HEK293 (cell line): ENCODE measurements around the gene GTPBP4.

ENCODE experiments used
- CTCF ChIA-PET: fragments of 350-600 bp; formaldehyde crosslinking; extraction: SDS; loops from one replicate; lab custom pipeline; 2021; ENCODE audit warnings: antibody characterized with exemption; lab: Yijun Ruan, JAX
- POLR2A ChIA-PET: fragments of 300-600 bp; formaldehyde crosslinking; extraction: SDS; loops from one replicate; lab custom pipeline; 2020; ENCODE audit warnings: antibody characterized with exemption, inconsistent platforms; lab: Yijun Ruan, JAX
- H3K27ac ChIP-seq: fragments of 200-500 bp; sonication (Bioruptor generic); 2 replicates; pipeline ENCODE4 v1.5.1; 2014; ENCODE audit warnings: low read depth, low read length, control low read depth, inconsistent platforms; ENCODE audit errors: extremely low read depth
- H3K36me3 ChIP-seq, 2 experiments: fragments of 200-500 bp in 1 of 2; sonication (Bioruptor generic) in 1 of 2; 1 replicate in 1 of 2; 2 replicates in 1 of 2; pipeline ENCODE4 v1.5.1; 2014 to 2017; ENCODE audit warnings: inconsistent platforms in 2 of 2, low read length in 2 of 2; ENCODE audit not compliant: control insufficient read depth in 2 of 2, insufficient read depth in 1 of 2
- H3K4me1 ChIP-seq: fragments of 200-500 bp; sonication (Bioruptor generic); 2 replicates; pipeline ENCODE4 v1.5.1; 2014; ENCODE audit warnings: mild to moderate bottlenecking, low read length, inconsistent platforms; ENCODE audit not compliant: control insufficient read depth, insufficient read depth
- H3K4me3 ChIP-seq: 2 replicates; pipeline ENCODE4 v1.5.1; 2011; ENCODE audit warnings: low read depth, mild to moderate bottlenecking, control low read depth, low read length, moderate library complexity
- H3K9me3 ChIP-seq: fragments of 200-500 bp; sonication (Bioruptor generic); 2 replicates; pipeline ENCODE4 v1.5.1; 2014; ENCODE audit warnings: low read depth, low read length, inconsistent platforms; ENCODE audit not compliant: control insufficient read depth, insufficient read depth
- BCL11A ChIP-seq: fragments of 450-650 bp; formaldehyde crosslinking; IDR thresholded peaks from 2 replicates; pipeline ENCODE4 v1.5.1; 2016; ENCODE audit warnings: low read depth, missing biosample characterization, missing genetic modification characterization
- GFI1B ChIP-seq: fragments of 450-650 bp; formaldehyde crosslinking; IDR thresholded peaks from 2 replicates; pipeline ENCODE4 v1.5.1; 2016; ENCODE audit warnings: missing biosample characterization, missing genetic modification characterization
- HOXA7 ChIP-seq: sonication (generic); formaldehyde crosslinking; IDR thresholded peaks from 2 replicates; pipeline ENCODE4 v1.8.1; 2022; ENCODE audit warnings: missing genetic modification reagents, borderline replicate concordance
- KLF10 ChIP-seq: fragments of 450-650 bp; IDR thresholded peaks from 2 replicates; pipeline ENCODE4 v1.5.1; 2018; ENCODE audit warnings: missing biosample characterization, mild to moderate bottlenecking, missing genetic modification characterization
- KLF16 ChIP-seq: fragments of 450-650 bp; formaldehyde crosslinking; IDR thresholded peaks from 2 replicates; pipeline ENCODE4 v1.5.1; 2017; ENCODE audit warnings: missing biosample characterization, missing genetic modification characterization
- KLF9 ChIP-seq: fragments of 450-650 bp; formaldehyde crosslinking; IDR thresholded peaks from 2 replicates; pipeline ENCODE4 v1.5.1; 2016; ENCODE audit warnings: missing biosample characterization, missing genetic modification characterization, low read depth
- RBAK ChIP-seq: fragments of 450-650 bp; formaldehyde crosslinking; IDR thresholded peaks from 2 replicates; pipeline ENCODE4 v1.5.1; 2016; ENCODE audit warnings: missing biosample characterization, missing genetic modification characterization
- YY1 ChIP-seq: fragments of 450-650 bp; formaldehyde crosslinking; IDR thresholded peaks from 2 replicates; pipeline ENCODE4 v1.5.1; 2018; ENCODE audit warnings: missing biosample characterization, missing genetic modification characterization
- ZNF114 ChIP-seq: fragments of 450-650 bp; formaldehyde crosslinking; IDR thresholded peaks from 2 replicates; pipeline ENCODE4 v1.5.0; 2017; ENCODE audit warnings: missing biosample characterization, missing genetic modification characterization
- ZNF155 ChIP-seq: fragments of 450-650 bp; formaldehyde crosslinking; IDR thresholded peaks from 2 replicates; pipeline ENCODE4 v1.5.1; 2016; ENCODE audit warnings: missing biosample characterization, missing genetic modification characterization
- ZNF239 ChIP-seq: fragments of 450-650 bp; formaldehyde crosslinking; IDR thresholded peaks from 2 replicates; pipeline ENCODE4 v1.5.1; 2016; ENCODE audit warnings: missing biosample characterization, missing genetic modification characterization
- ZNF24 ChIP-seq: fragments of 450-650 bp; formaldehyde crosslinking; IDR thresholded peaks from 2 replicates; pipeline ENCODE4 v1.5.1; 2016; ENCODE audit warnings: missing biosample characterization, missing genetic modification characterization
- ZNF335 ChIP-seq: fragments of 450-650 bp; formaldehyde crosslinking; conservative IDR thresholded peaks from 2 replicates; pipeline ENCODE4 v1.5.1; 2016; ENCODE audit warnings: missing biosample characterization, missing genetic modification characterization
- ZNF394 ChIP-seq: fragments of 450-650 bp; formaldehyde crosslinking; IDR thresholded peaks from 2 replicates; pipeline ENCODE4 v1.5.1; 2016; ENCODE audit warnings: missing biosample characterization, missing genetic modification characterization, mild to moderate bottlenecking, moderate library complexity, borderline replicate concordance
- ZNF549 ChIP-seq: fragments of 450-650 bp; IDR thresholded peaks from 2 replicates; pipeline ENCODE4 v1.5.1; 2018; ENCODE audit warnings: missing biosample characterization, missing genetic modification characterization, mild to moderate bottlenecking, inconsistent platforms, moderate library complexity
- ZNF560 ChIP-seq: fragments of 450-650 bp; formaldehyde crosslinking; IDR thresholded peaks from 2 replicates; pipeline ENCODE4 v1.5.1; 2017; ENCODE audit warnings: missing biosample characterization, missing genetic modification characterization, borderline replicate concordance
- ZNF777 ChIP-seq: fragments of 450-650 bp; formaldehyde crosslinking; IDR thresholded peaks from 2 replicates; pipeline ENCODE4 v1.5.1; 2017; ENCODE audit warnings: missing biosample characterization, missing genetic modification characterization, borderline replicate concordance
- ZNF837 ChIP-seq: fragments of 450-650 bp; formaldehyde crosslinking; IDR thresholded peaks from 2 replicates; pipeline ENCODE4 v1.5.1; 2016; ENCODE audit warnings: missing biosample characterization, missing genetic modification characterization
- ZSCAN16 ChIP-seq: fragments of 450-650 bp; formaldehyde crosslinking; IDR thresholded peaks from 2 replicates; pipeline ENCODE4 v1.5.1; 2016; ENCODE audit warnings: missing biosample characterization, missing genetic modification characterization
- TF ChIP-seq, protein P1 (sequence below): fragments of 450-650 bp; formaldehyde crosslinking; IDR thresholded peaks from 2 replicates; pipeline ENCODE4 v1.5.1; 2016; ENCODE audit warnings: missing biosample characterization, missing genetic modification characterization, low read depth
- TF ChIP-seq, protein P2 (sequence below): fragments of 450-650 bp; formaldehyde crosslinking; IDR thresholded peaks from 2 replicates; pipeline ENCODE4 v1.5.1; 2016; ENCODE audit warnings: missing biosample characterization, missing genetic modification characterization
- TF ChIP-seq, protein P3 (sequence below): fragments of 450-650 bp; formaldehyde crosslinking; IDR thresholded peaks from 2 replicates; pipeline ENCODE4 v1.5.1; 2017; ENCODE audit warnings: missing biosample characterization, missing genetic modification characterization
- TF ChIP-seq, protein P4 (sequence below): fragments of 450-650 bp; formaldehyde crosslinking; IDR thresholded peaks from 2 replicates; pipeline ENCODE4 v1.5.1; 2016; ENCODE audit warnings: missing biosample characterization, missing genetic modification characterization
- TF ChIP-seq, protein P5 (sequence below): sonication (generic); formaldehyde crosslinking; IDR thresholded peaks from 2 replicates; pipeline ENCODE4 v1.8.1; 2022; ENCODE audit warnings: mild to moderate bottlenecking, moderate library complexity, missing genetic modification reagents
- TF ChIP-seq, protein P6 (sequence below): fragments of 450-650 bp; formaldehyde crosslinking; IDR thresholded peaks from 2 replicates; pipeline ENCODE4 v1.5.0; 2017; ENCODE audit warnings: missing biosample characterization, missing genetic modification characterization, borderline replicate concordance

The GTPBP4 gene

DNA sequence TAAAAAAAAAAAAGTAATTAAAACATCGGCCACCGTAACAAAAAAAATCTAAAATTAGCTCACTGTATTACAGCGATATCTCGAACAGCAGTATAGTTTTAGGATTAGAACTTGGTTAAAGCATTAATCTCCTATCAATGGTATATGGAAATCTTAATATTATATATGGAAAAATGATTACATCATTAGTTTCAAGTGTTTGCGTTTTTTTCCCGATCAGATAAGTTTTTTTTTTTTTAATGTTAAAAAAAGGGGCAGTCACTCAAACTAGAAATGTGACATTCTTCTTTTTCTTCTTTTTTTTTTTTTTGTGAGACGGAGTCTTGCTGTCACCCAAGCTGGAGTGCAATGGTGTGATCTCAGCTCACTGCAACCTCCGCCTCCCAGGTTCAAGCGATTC is 53.3 kb downstream of the GTPBP4 start:
- H3K9me3 ChIP-seq: no peaks in the 10 kb centered on the region
- no peak overlapping the region for H3K27ac ChIP-seq
- CTCF ChIA-PET: no interaction called here
- no peak overlapping the region for H3K4me3 ChIP-seq
- no peaks in the 10 kb centered on the region for H3K4me1 ChIP-seq
- POLR2A ChIA-PET: no interaction called here
- peaks cover 38 to 60% of the 10 kb centered on the region in 2 experiments for H3K36me3 ChIP-seq
- TF ChIP-seq, protein P1, sequence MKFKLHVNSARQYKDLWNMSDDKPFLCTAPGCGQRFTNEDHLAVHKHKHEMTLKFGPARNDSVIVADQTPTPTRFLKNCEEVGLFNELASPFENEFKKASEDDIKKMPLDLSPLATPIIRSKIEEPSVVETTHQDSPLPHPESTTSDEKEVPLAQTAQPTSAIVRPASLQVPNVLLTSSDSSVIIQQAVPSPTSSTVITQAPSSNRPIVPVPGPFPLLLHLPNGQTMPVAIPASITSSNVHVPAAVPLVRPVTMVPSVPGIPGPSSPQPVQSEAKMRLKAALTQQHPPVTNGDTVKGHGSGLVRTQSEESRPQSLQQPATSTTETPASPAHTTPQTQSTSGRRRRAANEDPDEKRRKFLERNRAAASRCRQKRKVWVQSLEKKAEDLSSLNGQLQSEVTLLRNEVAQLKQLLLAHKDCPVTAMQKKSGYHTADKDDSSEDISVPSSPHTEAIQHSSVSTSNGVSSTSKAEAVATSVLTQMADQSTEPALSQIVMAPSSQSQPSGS: peak; percentile 78; the same call in 1 of the 2 replicates
- TF ChIP-seq ZNF777 (tag by site-specific recombination) (no peak), ZNF335 (tag by site-specific recombination) (no peak), RBAK (tag by site-specific recombination) (no peak), ZNF549 (no peak), GFI1B (tag by site-specific recombination) (no peak), ZNF560 (tag by site-specific recombination) (no peak)
- TF ChIP-seq, protein P2, sequence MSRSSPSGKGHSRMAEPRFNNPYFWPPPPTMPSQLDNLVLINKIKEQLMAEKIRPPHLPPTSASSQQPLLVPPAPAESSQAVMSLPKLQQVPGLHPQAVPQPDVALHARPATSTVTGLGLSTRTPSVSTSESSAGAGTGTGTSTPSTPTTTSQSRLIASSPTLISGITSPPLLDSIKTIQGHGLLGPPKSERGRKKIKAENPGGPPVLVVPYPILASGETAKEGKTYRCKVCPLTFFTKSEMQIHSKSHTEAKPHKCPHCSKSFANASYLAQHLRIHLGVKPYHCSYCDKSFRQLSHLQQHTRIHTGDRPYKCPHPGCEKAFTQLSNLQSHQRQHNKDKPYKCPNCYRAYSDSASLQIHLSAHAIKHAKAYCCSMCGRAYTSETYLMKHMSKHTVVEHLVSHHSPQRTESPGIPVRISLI (tag by site-specific recombination): peak; percentile 45; the same call in 1 of the 2 replicates

DNA sequence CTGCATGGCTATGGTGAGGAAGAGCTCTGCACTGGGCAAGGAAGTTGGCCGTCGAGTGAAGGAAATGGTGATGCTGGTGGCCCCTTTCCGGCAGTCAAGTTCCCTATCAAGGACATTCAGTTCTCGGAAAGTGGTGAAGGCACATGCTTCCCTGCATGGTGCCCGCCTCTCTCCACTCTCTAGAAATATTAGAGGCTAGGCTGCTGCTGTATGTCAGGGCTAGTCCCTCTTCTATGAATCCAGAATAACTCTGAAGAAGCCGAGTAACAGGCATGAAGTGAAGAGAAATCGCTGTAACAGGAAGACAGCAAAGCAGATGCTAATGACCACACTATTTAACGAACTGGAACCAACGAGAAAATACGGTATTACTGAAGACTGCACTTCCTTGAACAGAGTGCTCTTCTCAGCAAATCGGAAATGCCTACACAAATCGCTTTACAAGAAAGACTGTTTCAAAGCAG is 55.3 kb downstream of the GTPBP4 start:
- H3K4me3 ChIP-seq: no peak overlapping the region
- ChIA-PET POLR2A (no interaction called here), CTCF (no interaction called here)
- H3K4me1 ChIP-seq: no peaks in the 10 kb centered on the region
- no peak overlapping the region for H3K27ac ChIP-seq
- peaks cover 38 to 43% of the 10 kb centered on the region in 2 experiments for H3K36me3 ChIP-seq
- H3K9me3 ChIP-seq: no peaks in the 10 kb centered on the region
- TF ChIP-seq BCL11A (tag by site-specific recombination) (no peak), HOXA7 (CRISPR knock-in tag) (no peak), ZNF155 (tag by site-specific recombination) (no peak), ZNF837 (tag by site-specific recombination) (no peak), KLF9 (tag by site-specific recombination) (no peak), YY1 (tag by site-specific recombination) (no peak), ZNF114 (tag by site-specific recombination) (no peak), ZSCAN16 (no peak), ZNF24 (tag by site-specific recombination) (no peak), ZNF394 (no peak), ZNF239 (tag by site-specific recombination) (no peak), KLF10 (no peak), KLF16 (no peak)
- TF ChIP-seq, protein P3, sequence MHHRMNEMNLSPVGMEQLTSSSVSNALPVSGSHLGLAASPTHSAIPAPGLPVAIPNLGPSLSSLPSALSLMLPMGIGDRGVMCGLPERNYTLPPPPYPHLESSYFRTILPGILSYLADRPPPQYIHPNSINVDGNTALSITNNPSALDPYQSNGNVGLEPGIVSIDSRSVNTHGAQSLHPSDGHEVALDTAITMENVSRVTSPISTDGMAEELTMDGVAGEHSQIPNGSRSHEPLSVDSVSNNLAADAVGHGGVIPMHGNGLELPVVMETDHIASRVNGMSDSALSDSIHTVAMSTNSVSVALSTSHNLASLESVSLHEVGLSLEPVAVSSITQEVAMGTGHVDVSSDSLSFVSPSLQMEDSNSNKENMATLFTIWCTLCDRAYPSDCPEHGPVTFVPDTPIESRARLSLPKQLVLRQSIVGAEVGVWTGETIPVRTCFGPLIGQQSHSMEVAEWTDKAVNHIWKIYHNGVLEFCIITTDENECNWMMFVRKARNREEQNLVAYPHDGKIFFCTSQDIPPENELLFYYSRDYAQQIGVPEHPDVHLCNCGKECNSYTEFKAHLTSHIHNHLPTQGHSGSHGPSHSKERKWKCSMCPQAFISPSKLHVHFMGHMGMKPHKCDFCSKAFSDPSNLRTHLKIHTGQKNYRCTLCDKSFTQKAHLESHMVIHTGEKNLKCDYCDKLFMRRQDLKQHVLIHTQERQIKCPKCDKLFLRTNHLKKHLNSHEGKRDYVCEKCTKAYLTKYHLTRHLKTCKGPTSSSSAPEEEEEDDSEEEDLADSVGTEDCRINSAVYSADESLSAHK (tag by site-specific recombination): no peak
- TF ChIP-seq, protein P4, sequence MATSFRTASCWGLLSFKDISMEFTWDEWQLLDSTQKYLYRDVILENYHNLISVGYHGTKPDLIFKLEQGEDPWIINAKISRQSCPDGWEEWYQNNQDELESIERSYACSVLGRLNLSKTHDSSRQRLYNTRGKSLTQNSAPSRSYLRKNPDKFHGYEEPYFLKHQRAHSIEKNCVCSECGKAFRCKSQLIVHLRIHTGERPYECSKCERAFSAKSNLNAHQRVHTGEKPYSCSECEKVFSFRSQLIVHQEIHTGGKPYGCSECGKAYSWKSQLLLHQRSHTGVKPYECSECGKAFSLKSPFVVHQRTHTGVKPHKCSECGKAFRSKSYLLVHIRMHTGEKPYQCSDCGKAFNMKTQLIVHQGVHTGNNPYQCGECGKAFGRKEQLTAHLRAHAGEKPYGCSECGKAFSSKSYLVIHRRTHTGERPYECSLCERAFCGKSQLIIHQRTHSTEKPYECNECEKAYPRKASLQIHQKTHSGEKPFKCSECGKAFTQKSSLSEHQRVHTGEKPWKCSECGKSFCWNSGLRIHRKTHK (tag by site-specific recombination): no peak
- TF ChIP-seq, protein P5, sequence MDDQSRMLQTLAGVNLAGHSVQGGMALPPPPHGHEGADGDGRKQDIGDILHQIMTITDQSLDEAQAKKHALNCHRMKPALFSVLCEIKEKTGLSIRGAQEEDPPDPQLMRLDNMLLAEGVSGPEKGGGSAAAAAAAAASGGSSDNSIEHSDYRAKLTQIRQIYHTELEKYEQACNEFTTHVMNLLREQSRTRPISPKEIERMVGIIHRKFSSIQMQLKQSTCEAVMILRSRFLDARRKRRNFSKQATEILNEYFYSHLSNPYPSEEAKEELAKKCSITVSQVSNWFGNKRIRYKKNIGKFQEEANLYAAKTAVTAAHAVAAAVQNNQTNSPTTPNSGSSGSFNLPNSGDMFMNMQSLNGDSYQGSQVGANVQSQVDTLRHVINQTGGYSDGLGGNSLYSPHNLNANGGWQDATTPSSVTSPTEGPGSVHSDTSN: no peak
- TF ChIP-seq, protein P6, sequence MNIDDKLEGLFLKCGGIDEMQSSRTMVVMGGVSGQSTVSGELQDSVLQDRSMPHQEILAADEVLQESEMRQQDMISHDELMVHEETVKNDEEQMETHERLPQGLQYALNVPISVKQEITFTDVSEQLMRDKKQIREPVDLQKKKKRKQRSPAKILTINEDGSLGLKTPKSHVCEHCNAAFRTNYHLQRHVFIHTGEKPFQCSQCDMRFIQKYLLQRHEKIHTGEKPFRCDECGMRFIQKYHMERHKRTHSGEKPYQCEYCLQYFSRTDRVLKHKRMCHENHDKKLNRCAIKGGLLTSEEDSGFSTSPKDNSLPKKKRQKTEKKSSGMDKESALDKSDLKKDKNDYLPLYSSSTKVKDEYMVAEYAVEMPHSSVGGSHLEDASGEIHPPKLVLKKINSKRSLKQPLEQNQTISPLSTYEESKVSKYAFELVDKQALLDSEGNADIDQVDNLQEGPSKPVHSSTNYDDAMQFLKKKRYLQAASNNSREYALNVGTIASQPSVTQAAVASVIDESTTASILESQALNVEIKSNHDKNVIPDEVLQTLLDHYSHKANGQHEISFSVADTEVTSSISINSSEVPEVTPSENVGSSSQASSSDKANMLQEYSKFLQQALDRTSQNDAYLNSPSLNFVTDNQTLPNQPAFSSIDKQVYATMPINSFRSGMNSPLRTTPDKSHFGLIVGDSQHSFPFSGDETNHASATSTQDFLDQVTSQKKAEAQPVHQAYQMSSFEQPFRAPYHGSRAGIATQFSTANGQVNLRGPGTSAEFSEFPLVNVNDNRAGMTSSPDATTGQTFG (tag by site-specific recombination): no peak
